Measurements from ENCODE around the gene IL11RA. TPM values are rescaled to one million over a fixed set of nuclear protein-coding genes. Genes with fewer than 3 reads are reported as not detected.

The IL11RA gene
- total RNA-seq, 1 donor from 2014 or later, result 50.3 TPM

DNA sequence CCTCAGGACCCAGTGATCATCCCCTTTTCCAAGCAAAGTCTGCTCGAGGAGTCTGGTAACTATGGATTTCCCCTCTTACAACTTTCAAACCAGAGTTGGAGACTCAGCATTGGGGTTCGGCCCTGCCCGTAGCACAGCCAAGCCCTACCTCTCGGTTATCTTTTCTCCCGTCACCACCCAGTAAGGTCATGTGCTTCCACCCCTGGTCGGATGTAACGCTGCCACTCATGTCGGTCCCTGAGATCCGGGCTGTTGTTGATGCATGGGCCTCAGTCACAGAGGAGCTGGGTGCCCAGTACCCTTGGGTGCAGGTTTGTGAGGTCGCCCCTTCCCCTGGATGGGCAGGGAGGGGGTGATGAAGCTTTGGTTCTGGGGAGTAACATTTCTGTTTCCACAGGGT is 4.3 kb upstream of the IL11RA start:
- Histone ChIP-seq H3K4me1 (peaks cover 20 to 37% of the 10 kb centered on the region in 2 donors), H3K27ac (peak overlapping the region; percentile 80 to 83), H3K4me3 (peak overlapping the region; percentile 69 to 80), H3K36me3 (peaks cover 17 to 21% of the 10 kb centered on the region in 2 donors), H3K27me3 (no peaks in the 10 kb centered on the region), H3K9me3 (no peaks in the 10 kb centered on the region)
- TF ChIP-seq, protein P1, sequence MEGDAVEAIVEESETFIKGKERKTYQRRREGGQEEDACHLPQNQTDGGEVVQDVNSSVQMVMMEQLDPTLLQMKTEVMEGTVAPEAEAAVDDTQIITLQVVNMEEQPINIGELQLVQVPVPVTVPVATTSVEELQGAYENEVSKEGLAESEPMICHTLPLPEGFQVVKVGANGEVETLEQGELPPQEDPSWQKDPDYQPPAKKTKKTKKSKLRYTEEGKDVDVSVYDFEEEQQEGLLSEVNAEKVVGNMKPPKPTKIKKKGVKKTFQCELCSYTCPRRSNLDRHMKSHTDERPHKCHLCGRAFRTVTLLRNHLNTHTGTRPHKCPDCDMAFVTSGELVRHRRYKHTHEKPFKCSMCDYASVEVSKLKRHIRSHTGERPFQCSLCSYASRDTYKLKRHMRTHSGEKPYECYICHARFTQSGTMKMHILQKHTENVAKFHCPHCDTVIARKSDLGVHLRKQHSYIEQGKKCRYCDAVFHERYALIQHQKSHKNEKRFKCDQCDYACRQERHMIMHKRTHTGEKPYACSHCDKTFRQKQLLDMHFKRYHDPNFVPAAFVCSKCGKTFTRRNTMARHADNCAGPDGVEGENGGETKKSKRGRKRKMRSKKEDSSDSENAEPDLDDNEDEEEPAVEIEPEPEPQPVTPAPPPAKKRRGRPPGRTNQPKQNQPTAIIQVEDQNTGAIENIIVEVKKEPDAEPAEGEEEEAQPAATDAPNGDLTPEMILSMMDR (IDR thresholded peaks at IDR 0.05), result no peak
- intact Hi-C loops (cut with DNase I), result loop anchor here (2.0 to 5.0 kb wide), 3 partner anchors 17 to 515 kb away; partner anchors contain the start of genes DCTN3 and UNC13B
- DNase-seq (ENCODE audit: low spot score in 2 of 2), result no peak

- Histone ChIP-seq H3K4me1 (peaks cover 30 to 47% of the 10 kb centered on the region in 2 donors), H3K36me3 (peaks cover 17 to 21% of the 10 kb centered on the region in 2 donors), H3K27me3 (no peaks in the 10 kb centered on the region), H3K9me3 (no peaks in the 10 kb centered on the region), H3K4me3 (no peak overlapping the region), H3K27ac (peak overlapping the region in 1 of 2 donors; percentile 83)
- no peak for DNase-seq (ENCODE audit: low spot score in 2 of 2)
- intact Hi-C loops (cut with DNase I), result loop anchor here (5.0 kb wide), 1 partner anchor 514 kb away; the partner anchor contains the start of gene UNC13B
- TF ChIP-seq, protein P1 (IDR thresholded peaks at IDR 0.05), result no peak
Measured at GRCh38 chr9:34648673-34649072, 3.3 kb upstream of the IL11RA start.

DNA sequence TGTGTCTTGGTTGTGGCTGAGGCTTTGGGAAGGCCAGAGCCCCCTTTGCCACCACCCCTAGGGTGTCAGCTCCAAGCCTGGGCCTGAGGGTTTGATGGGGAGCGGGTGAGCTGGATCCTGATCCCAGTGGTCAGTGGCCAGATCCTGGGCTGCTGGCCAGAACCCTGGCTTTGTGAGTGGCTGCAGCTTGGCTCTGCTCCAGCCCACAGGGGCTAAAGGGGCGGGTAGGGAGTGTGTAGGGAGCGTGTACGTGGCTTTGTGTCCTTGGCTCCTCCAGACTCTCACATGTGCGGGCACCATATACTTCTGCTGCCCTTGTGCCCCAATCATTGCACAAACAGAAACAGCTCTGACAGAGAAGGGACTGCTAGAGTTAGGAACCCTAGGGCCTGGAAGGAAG is 1.2 kb upstream of the IL11RA start:
- no peaks in the 10 kb centered on the region for H3K9me3 ChIP-seq
- no peaks in the 10 kb centered on the region for H3K27me3 ChIP-seq
- intact Hi-C loops (cut with DNase I), result loop anchor here (5.0 to 10.0 kb wide), 2 partner anchors 341 to 424 kb away; partner anchors contain the start of genes FANCG and VCP
- peaks cover 17 to 21% of the 10 kb centered on the region in 2 donors for H3K36me3 ChIP-seq
- peak overlapping the region; percentile 89 to 96 for H3K27ac ChIP-seq
- TF ChIP-seq, protein P1 (IDR thresholded peaks at IDR 0.05), result no peak
- no peak overlapping the region for H3K4me3 ChIP-seq
- DNase-seq (ENCODE audit: low spot score in 2 of 2), result no peak
- peaks cover 39 to 69% of the 10 kb centered on the region in 2 donors for H3K4me1 ChIP-seq

DNA sequence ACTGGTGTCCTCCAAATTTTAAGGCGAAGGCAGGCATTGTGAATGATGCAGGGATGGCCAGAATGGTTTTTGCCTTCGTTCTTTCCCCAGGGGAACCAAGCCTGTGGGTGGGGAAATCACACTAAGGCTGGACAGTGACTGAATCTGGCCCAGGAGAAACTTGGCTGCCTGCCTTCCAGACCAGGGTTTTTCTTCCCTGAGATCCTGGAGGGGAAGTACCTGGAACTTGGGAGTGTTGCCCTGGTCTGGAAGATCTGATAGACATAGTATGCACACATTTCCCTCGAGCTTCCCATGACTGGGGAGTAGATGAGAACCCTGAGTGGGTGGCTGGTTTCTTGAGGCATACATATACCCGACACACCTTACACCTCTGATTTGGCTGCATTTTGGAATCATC is 664 bp upstream of the IL11RA start:
- intact Hi-C loops (cut with DNase I), result loop anchor here (5.0 to 10.0 kb wide), 2 partner anchors 341 to 423 kb away; partner anchors contain the start of genes FANCG and VCP
- Histone ChIP-seq H3K4me1 (peaks cover 35 to 65% of the 10 kb centered on the region in 2 donors), H3K4me3 (peak overlapping the region; percentile 42 to 65), H3K9me3 (no peaks in the 10 kb centered on the region), H3K27me3 (no peaks in the 10 kb centered on the region), H3K27ac (peak overlapping the region; percentile 89 to 96), H3K36me3 (peaks cover 17 to 21% of the 10 kb centered on the region in 2 donors)
- TF ChIP-seq, protein P1 (IDR thresholded peaks at IDR 0.05), result no peak
- DNase-seq (ENCODE audit: low spot score in 2 of 2), result no peak

DNA sequence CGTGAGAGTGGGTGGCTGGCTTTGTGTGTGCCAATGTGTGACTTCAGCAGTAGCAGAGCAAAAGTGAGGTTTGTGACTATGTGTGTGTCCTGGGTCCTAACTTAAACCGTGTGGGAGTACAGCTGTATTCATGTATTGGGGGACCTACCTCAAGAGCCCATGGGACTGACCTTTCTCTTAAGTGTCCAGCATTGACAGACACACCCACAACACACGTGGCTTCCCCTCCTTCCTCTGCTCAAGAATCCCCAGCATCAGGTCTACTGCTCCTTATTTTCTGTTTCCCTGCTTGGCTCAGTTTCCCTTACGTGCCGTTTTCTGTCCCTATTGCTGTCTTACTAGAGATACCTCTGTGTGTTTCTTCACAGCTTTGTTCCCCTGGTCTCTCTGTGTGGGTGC is 616 bp downstream of the IL11RA start:
- Histone ChIP-seq H3K9me3 (no peaks in the 10 kb centered on the region), H3K4me3 (peak overlapping the region; percentile 42 to 65), H3K27me3 (no peaks in the 10 kb centered on the region), H3K4me1 (peaks cover 28 to 60% of the 10 kb centered on the region in 2 donors), H3K36me3 (peaks cover 17 to 23% of the 10 kb centered on the region in 2 donors), H3K27ac (peak overlapping the region; percentile 89 to 96)
- DNase-seq (ENCODE audit: low spot score in 2 of 2), result no peak
- intact Hi-C loops (cut with DNase I), result loop anchor here (5.0 to 10.0 kb wide), 2 partner anchors 340 to 422 kb away; partner anchors contain the start of genes FANCG and VCP
- TF ChIP-seq, protein P1 (IDR thresholded peaks at IDR 0.05), result no peak

Data from ascending aorta (tissue), 2 donors.